ENCODE data around the gene LRRC31.
A peak's percentile ranks its signal among the peaks of the same experiment; 100 is the strongest.

Gene LRRC31

DNA sequence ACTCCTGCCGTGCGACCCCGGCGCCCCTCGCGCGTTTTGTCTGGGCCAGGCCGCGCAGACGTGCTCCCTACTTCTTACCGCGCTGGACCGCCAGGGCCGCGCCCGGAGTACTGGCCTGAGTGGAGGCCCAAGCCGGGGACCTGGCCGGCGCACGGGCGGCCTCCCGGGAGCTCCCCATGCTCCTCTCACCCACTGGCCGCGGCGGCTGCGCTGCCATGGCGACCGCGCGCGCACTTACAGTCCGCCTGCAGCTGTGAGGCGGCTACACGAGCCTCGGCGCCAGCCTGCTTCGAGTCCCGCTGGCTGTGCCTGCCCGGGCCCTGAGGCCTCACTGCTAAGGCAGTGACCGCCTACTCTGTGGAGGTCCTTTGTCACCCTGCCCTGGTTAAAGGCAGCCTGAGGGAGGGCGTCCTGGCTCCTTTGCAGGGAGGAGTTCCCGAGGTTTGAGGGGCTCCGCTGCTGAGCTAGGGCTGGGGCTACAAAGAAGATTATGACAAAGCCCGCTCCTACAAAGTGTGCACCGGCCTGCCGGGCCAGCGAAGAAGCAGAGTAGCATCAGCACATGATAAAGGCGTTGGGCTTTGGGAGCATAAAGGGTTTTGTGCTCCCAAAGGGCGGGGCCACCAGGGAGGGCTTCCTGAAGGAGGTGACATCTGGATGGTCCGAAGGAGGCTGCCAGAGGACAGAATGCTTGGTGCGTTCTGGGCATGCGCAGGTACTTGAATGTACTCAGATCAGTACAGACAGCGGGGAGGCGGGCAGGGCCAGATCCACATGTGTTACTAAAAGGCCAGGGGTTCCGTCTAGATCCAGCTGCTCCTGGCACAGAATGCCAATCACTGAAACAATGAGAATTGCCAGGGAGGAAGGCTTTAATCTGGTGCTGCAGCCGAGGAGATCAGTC is 57.2 kb downstream of the LRRC31 start, which contains the start of the genes LRRC34 and LRRIQ4:
Gene LRRC34 (minus strand): TSS at position 573 of the 904 bp plus-strand sequence. CDS start 356 bp downstream, at position 217.
Gene LRRIQ4 (plus strand): TSS at position 539 of the 904 bp plus-strand sequence. CDS start 9,052 bp downstream, outside the sequence.
- peak; percentile 78 for DNase-seq

DNA sequence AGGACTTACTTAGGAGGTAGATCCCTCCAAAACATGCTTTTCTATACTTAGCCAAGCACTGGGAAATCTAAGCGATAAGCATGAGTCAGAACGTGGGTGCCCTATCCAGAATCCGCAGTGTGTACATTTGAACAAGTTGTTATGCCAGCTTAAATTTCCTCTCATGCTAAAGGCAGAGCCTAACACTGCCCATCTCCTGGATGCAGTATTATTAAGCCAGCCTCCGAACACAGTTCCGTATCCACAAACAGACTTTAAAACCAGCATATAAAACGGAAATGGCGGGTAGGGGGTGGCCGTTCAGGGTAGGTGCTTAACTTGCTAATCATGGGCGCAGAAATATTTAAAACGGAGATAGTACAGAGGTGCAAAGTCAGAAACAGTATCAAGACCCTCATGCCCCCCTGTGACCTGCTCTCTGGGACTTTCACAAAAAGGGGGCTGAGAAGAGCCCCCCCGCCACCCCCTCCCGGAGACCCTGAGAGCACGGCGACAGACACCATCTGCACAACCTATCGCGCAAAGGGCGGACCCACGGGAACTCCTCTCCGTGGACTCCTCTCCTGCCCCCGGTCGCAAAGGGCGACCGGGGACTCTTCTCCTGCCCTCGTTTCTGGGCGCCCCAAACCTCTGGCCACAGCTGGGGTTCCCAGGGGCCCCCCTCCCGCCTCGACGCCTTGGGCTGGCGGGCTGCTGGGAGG is 58.0 kb downstream of the LRRC31 start:
- DNase-seq = peak; percentile 17

- no peak for DNase-seq
These were observed 60.4 kb downstream of the LRRC31 start for GRCh38 chr3:169809230-169809795.

- no peak for DNase-seq
These were observed 65.1 kb downstream of the LRRC31 start for GRCh38 chr3:169804681-169805080.

GRCh38 chr3:169792359-169792758 is 77.4 kb downstream of the LRRC31 start:
- DNase-seq = no peak

DNA sequence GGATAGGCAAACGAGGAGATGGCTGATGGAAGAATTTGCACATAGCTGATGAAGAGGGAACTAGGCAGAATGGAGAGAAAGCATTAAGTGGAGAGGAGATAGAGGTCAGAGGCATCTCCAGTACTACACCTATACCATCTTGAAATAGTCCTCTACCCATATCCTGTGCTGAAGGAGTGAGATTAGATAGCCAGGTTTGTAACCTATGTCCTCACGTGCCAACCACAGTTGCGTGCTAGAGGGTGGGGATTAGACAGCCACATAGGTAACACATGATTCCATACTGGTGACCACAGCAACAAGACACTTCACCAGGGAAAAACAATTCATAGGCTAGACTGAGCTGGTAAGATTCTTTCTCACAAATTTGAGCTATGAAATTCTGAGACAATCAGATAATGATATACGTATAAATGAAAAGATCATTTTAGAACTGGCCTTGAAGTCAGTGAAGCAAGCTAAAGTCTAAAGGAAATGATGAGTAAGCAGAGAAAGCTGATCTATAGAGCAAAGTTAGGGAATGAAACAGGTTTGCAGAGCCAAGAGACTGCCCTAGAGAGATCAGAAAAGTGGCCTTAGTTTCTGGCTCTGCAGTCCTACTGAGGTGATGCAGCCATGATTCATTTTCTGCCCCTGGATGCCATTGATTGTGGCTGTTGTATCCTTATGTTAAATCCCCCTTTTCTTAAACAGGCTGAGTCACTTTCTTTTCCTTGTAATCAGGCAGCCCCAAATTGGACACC is 78.9 kb downstream of the LRRC31 start:
- DNase-seq = no peak

DNA sequence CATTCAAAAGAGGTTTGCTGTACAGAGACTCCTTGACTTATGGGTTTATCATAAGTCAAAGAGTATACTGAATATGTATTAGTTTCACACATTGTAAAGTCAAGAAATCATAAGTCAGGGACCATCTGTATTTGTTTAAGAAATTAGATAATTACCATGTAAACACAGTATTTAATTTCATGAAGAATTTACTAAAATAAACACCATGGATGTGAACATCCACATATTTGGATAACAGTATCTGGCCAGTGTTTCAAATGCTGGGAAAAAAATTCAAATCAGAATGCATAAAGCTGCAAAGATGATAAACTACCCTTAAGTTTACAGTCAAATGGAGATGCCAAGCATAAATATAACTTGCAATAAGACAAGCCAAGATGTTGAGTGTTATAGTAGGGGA is 79.5 kb downstream of the LRRC31 start:
- DNase-seq = no peak

All from CD4-positive, alpha-beta T cell treated with Interleukin-6 for 4 hours (primary cell).